Measurements from ENCODE around the gene GSDME.

GSDME gene

GRCh38 chr7:24705461-24705954 is 51.8 kb downstream of the GSDME start:
- DNase-seq (ENCODE audit: low read depth in 2 of 2), result no peak

GRCh38 chr7:24704311-24704710 is 53.0 kb downstream of the GSDME start:
- no peak for DNase-seq (ENCODE audit: low read depth in 2 of 2)

DNA sequence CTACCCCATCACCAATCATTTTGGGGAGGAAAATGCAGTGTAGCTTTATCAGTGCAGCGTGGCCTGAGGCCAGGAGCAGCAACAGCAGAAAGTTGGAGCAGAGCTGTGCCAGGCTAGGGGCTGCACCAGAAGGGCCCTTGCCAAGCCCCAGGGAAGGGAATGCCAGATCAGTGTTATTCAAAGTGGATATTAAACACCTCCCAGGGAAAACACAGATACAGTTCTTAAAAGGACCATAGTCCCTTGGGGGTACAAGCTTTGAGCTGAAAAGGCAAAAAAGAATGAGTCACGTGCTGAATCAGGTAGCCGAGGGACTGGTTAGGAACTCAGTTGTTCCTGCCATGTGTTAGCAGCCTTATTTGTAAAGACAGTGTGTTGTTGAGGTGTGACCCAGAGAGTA is 54.0 kb downstream of the GSDME start:
- DNase-seq (ENCODE audit: low read depth in 2 of 2), result no peak

- no peak for DNase-seq (ENCODE audit: low read depth in 2 of 2)
These were observed 54.5 kb downstream of the GSDME start for GRCh38 chr7:24702755-24703154.

DNA sequence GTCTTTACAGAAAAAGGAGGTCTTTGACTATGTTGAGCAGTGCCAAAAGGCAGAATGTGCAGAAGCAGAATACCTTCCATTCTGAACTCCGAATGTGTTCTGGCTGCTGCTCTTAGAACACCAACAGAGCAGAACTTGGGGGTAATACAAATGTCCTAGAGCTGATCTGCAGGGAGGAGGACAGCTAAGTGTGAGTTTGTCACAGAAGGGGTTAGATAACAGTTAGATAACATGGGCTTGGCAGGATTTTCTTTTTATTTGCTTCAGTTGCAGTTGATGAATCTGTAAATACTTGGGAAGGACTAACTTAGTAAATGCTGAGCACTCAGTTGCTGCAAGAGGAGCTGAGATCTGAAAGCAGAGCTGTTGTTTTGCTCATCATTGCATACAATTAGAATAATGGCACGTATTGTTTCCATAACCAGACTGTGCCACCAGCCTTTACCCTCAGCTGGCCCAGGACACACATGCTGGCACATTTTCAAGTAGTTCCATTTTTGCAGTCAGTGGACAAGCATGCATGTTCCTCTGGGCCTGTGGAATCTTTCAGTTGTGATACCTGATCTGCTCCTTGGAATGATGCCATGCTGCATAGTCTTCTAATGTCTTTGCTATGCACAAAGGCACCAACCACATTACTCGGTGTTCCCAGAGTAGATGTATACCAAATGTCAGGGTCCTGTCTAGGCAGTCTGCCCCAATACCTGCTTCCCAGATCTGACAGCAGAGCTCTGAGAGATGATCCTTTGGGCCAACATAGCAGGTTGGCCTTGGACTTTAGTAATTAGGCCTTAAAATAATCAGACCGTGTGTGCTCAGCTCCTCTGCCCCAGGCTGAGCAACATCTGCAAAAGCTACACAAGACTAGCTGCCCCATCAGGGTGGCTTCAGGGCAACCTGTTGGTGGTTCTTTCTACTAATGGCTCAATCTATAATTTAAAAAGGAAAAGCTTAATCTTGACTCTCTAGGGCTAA is 55.7 kb downstream of the GSDME start:
- no peak for DNase-seq (ENCODE audit: low read depth in 2 of 2)

DNA sequence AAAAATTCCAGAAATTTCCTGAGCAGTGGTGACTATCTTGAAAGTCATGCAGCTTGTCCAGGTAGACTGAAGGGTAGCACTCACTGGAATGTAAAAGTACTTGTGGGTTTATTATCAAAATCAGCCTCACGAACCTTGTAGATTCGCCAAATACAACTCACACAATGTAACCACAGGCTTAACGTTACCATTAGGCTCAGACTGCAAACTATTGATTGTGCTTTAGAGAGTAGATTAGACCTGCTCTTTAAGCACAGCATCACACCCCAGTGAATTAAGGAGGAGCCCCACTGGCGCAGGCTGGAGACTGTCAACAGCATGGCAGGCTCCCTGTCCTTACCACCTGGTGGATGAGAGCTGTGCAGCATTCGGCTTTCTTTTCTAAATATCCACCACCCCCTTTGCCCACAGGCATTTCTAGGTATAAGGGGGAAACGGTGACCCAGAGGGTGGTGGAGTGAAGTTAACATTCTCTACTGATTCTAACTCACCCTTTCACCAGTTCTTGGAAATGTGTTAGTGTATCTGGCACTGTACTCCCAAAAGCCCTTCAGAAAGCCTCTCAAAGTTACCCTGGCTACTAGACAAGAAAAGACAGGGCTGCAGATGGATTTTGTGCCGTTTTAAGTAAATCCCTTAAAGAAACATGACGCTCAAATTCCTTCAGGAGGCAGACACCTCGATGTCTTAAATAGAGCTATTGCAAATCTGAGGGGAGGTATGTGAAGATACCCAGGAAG is 56.6 kb downstream of the GSDME start:
- DNase-seq (ENCODE audit: low read depth in 2 of 2), result no peak

- DNase-seq (ENCODE audit: low read depth in 2 of 2), result no peak
These were observed 58.6 kb downstream of the GSDME start for GRCh38 chr7:24698531-24699266.

- DNase-seq (ENCODE audit: low read depth in 2 of 2), result no peak
These were observed 59.8 kb downstream of the GSDME start for GRCh38 chr7:24697416-24697815.

- DNase-seq (ENCODE audit: low read depth in 2 of 2), result no peak
These were observed 64.7 kb downstream of the GSDME start for GRCh38 chr7:24692592-24692991.

- DNase-seq (ENCODE audit: low read depth in 2 of 2), result no peak
These were observed 67.0 kb downstream of the GSDME start for GRCh38 chr7:24690251-24690650.

GRCh38 chr7:24685708-24686107 is 71.6 kb downstream of the GSDME start:
- no peak for DNase-seq (ENCODE audit: low read depth in 2 of 2)

DNA sequence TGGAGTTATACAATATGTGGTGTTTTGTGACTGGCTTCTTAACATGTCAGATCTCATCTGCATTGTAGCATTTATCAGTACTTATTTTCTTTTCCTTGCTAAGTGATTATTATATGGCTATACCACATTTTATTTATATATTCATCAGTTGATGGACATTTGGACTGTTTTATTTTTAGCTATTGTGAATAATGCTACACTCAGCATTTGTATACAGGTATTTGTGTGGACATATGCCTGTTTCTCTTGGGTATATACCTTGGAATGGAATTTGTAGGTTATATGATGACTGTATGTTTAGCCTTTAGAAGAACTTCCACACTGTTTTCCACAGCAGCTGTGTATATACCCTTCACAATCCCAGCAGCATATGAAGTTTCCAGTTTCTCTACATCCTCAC is 86.5 kb downstream of the GSDME start:
- DNase-seq (ENCODE audit: low read depth in 2 of 2), result no peak

DNA sequence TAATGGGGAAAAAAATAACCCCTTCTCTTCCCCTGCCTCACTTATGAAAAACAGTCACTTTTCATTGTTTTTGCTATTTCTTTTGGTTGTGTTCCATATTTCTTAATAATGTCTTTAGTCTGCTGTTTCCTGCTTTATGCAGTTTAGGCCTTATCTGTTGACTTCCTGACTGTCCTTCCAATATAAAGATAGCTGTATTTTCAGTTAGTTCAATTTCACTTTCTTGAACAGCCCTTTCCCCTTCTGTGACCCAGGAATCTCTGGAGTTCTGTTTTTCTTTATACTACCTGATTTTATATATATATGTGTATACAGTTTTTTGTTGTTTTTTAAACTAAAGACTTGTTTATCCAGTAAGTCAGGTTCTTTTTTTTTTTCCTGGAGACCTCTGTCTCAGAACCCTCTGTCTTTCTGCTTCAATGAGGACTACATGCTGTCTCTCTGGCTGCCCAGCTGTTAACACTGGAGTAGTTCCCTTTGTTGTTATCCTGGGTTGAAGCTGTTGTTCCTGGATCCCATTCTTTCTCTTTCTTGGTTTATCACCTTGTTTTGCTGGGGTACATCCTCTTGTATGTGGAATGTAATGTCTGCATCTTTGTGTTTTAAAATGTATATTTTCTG is 87.2 kb downstream of the GSDME start:
- DNase-seq (ENCODE audit: low read depth in 2 of 2), result no peak

- no peak for DNase-seq (ENCODE audit: low read depth in 2 of 2)
These were observed 88.2 kb downstream of the GSDME start for GRCh38 chr7:24668927-24669635.

DNA sequence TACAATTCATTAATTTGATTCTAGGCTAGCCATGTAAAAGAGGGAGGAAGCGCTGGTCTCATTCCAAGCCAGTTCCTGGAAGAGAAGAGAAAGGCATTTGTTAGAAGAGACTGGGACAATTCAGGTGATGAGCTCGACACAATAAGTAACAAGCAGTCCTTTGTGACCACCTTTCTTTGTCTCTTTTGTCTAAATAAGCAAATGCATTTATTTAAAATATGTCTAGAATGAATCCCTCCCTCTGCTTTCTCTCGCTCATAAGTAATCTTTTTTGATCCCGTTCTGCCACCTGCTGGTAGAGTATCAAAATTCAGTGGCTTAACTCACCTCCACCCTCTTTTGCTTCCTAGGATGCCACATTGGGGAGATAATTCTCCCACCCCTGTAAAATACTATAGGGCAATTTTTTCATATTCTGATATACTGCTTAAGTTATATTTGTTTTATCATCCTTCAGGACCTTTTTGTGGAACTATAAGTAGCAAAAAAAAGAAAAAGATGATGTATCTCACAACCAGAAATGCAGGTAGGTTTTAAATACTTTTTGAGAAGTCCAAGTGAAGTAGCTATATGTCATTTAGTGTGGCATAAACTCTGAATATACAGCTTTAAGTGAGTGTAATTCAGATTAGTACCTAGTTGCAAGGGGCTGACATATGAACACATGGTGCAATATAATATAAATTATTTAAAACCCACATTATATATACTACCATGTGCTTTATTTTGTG is 91.5 kb downstream of the GSDME start:
- DNase-seq (ENCODE audit: low read depth in 2 of 2), result peak in 1 of 2 donors; percentile 4

- DNase-seq (ENCODE audit: low read depth in 2 of 2), result no peak
These were observed 96.7 kb downstream of the GSDME start for GRCh38 chr7:24660546-24660945.

- DNase-seq (ENCODE audit: low read depth in 2 of 2), result no peak
These were observed 97.8 kb downstream of the GSDME start for GRCh38 chr7:24659505-24659904.

DNA sequence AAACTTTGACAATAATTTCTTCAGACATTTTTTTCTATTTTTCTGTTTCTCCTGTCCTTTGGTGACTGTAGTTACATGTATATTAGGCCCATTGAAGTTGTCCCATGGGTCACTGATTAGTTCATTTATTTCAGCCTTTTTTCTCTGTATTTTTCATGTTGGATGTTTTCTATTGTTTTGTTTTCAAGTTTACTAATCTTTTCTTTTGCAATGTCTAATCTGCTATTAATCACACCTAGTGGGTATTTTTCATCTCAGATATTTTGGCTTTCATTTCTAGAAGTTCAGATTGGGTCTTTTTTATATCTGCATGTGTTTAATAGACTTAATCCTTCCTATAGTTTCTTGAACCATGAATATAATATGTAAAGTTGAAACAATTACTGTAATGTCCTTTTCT is 99.3 kb downstream of the GSDME start:
- DNase-seq (ENCODE audit: low read depth in 2 of 2), result no peak

DNA sequence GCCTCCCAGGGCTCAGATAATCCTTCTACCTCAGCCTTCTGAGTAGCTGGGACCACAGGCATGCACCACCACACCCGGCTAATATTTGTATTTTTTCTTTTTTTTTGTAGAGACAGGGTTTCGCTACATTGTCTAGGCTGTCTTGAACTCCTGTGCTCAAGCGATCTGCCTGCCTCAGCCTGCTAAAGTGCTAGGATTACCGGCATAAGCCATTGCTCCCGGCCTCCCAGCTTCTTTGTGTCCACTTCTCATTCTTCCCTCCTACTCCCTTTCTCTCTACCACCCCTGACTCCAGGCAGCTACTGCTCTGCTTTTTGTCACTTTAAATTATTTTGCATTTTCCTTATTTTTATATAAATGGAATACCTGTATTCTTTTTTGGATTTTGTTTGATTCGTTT is 100.7 kb downstream of the GSDME start:
- no peak for DNase-seq (ENCODE audit: low read depth in 2 of 2)

DNA sequence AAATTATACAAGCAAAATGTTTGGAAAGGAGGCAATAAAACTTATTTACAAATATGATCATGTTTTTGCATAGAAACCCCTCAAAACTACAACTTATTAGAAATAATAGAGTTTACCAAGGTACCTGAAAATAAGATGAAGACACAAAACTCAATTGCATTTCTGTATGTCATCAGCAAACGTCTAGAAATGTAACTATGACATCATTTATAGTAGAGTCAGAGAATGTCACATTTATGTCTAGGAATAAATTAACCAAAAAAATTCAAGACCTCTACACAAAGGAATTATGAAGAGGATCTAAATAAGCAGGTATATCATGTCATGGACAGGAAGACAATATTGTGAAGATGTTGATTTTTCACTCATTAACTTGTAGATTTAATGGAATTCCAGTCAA is 103.0 kb downstream of the GSDME start:
- no peak for DNase-seq (ENCODE audit: low read depth in 2 of 2)

All from stimulated activated CD8-positive, alpha-beta memory T cell treated with anti-CD3 and anti-CD28 coated beads, Interleukin-2, amount 100 ng/mL, for 1 hour (primary cell).